ENCODE measurements around the gene SPATA13. TPM values are rescaled to one million over a fixed set of nuclear protein-coding genes. Genes with fewer than 3 reads are reported as not detected.

SPATA13 gene
- polyA plus RNA-seq, 1 experiment = 12.0 TPM

DNA sequence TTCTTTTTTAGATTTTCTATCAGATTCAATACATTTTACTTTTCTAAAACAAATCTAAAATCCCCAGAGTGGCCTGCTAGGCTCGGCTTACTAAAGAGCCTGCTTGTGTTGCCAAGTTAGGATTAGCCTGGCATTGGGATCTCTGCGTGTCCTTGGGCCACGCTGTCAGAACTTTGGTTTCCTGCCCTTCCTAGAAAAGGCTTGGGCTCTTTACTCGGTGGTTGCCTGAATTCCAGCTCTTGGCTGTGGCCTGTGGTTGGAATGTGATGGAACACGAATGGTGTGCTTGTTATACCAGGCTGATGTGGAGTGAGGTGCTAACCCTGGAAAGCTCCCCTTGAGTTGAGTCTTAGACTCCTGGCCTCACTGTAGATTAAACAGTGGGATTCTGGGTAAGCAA lies 8.5 kb downstream of the SPATA13 start:
- no peak overlapping the region for H3K27ac ChIP-seq (ENCODE audit: low read depth, low read length)
- DNase-seq (ENCODE audit: low read depth, low spot score) = no peak
- CTCF ChIA-PET = no interaction called here
- H3K9me3 ChIP-seq (ENCODE audit: control insufficient read depth, insufficient read depth, low read length) = no peaks in the 10 kb centered on the region
- H3K4me3 ChIP-seq (ENCODE audit: low read depth, low read length) = no peak overlapping the region
- no peak for TF ChIP-seq CTCF (IDR thresholded peaks at IDR 0.05; ENCODE audit: low read depth, low read length)
- POLR2A ChIA-PET = interaction anchor here (0.8 kb wide), 1 partner anchor 8 kb away, joined by 3 read pairs; no protein-coding TSS in a partner anchor
- no peaks in the 10 kb centered on the region for H3K27me3 ChIP-seq (ENCODE audit: control insufficient read depth, insufficient read depth, low read length)

- ChIA-PET CTCF (no interaction called here), POLR2A (no interaction called here)
These were observed 11.6 kb downstream of the SPATA13 start for GRCh38 chr13:24172071-24172470.

GRCh38 chr13:24173795-24174194 lies 13.3 kb downstream of the SPATA13 start:
- ChIA-PET POLR2A (no interaction called here), CTCF (no interaction called here)
- Histone ChIP-seq H3K27me3 (ENCODE audit: control insufficient read depth, insufficient read depth, low read length) (no peaks in the 10 kb centered on the region), H3K9me3 (ENCODE audit: control insufficient read depth, insufficient read depth, low read length) (no peaks in the 10 kb centered on the region), H3K4me3 (ENCODE audit: low read depth, low read length) (no peak overlapping the region), H3K27ac (ENCODE audit: low read depth, low read length) (no peak overlapping the region)
- no peak for DNase-seq (ENCODE audit: low read depth, low spot score)
- no peak for TF ChIP-seq CTCF (IDR thresholded peaks at IDR 0.05; ENCODE audit: low read depth, low read length)

More at GRCh38 chr13:24172071-24172470, 11.6 kb downstream of the SPATA13 start:
- TF ChIP-seq CTCF (IDR thresholded peaks at IDR 0.05; ENCODE audit: low read depth, low read length) = no peak
- no peak for DNase-seq (ENCODE audit: low read depth, low spot score)
- H3K4me3 ChIP-seq (ENCODE audit: low read depth, low read length) = no peak overlapping the region
- H3K27ac ChIP-seq (ENCODE audit: low read depth, low read length) = no peak overlapping the region
- no peaks in the 10 kb centered on the region for H3K9me3 ChIP-seq (ENCODE audit: control insufficient read depth, insufficient read depth, low read length)
- no peaks in the 10 kb centered on the region for H3K27me3 ChIP-seq (ENCODE audit: control insufficient read depth, insufficient read depth, low read length)

GRCh38 chr13:24175847-24176246 lies 15.3 kb downstream of the SPATA13 start:
- no peak overlapping the region for H3K27ac ChIP-seq (ENCODE audit: low read depth, low read length)
- no peak overlapping the region for H3K4me3 ChIP-seq (ENCODE audit: low read depth, low read length)
- H3K9me3 ChIP-seq (ENCODE audit: control insufficient read depth, insufficient read depth, low read length) = no peaks in the 10 kb centered on the region
- H3K27me3 ChIP-seq (ENCODE audit: control insufficient read depth, insufficient read depth, low read length) = no peaks in the 10 kb centered on the region
- POLR2A ChIA-PET = no interaction called here
- TF ChIP-seq CTCF (IDR thresholded peaks at IDR 0.05; ENCODE audit: low read depth, low read length) = no peak
- DNase-seq (ENCODE audit: low read depth, low spot score) = no peak
- CTCF ChIA-PET = interaction anchor here (1.4 kb wide), 1 partner anchor 43 kb away, joined by 3 read pairs; no protein-coding TSS in a partner anchor

DNA sequence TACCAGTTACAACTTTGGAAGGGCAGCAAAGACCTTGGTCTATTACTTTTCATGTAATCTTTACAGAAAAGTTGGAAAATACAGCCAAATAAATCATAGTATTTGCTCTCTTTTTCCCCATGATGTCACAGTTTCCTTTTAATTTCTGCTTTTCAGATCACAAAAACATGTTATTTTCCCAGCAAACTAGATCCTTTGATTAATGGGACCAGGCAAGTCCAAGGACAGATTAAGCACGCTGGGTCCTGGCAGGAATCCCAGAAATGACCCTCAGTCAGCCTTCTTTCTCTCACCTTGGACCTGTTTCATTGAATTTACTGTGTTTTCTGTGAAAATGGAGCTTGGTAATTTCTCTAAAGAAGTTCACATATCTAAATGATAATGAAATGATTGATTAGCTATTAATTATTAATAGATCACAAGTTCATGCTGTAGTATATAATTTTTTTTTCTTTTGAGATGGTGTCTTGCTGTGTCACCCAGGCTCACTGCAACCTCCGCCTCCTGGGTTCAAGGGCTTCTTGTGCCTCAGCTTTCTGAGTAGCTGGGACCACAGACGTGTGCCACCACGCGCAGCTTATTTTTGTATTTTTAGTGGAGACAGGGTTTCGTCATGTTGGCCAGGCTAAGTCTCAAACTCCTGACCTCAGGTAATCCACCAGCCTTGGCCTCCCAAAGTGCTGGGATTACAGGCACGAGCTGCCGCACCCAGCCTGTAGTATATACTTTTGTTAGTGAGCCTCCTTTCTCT lies 16.0 kb downstream of the SPATA13 start:
- TF ChIP-seq CTCF (IDR thresholded peaks at IDR 0.05; ENCODE audit: low read depth, low read length) = no peak
- no peak overlapping the region for H3K27ac ChIP-seq (ENCODE audit: low read depth, low read length)
- no peak for DNase-seq (ENCODE audit: low read depth, low spot score)
- no peaks in the 10 kb centered on the region for H3K9me3 ChIP-seq (ENCODE audit: control insufficient read depth, insufficient read depth, low read length)
- ChIA-PET CTCF (no interaction called here), POLR2A (no interaction called here)
- no peak overlapping the region for H3K4me3 ChIP-seq (ENCODE audit: low read depth, low read length)
- H3K27me3 ChIP-seq (ENCODE audit: control insufficient read depth, insufficient read depth, low read length) = no peaks in the 10 kb centered on the region

All from AG04450 (cell line).